Dermis blood vessel endothelial cell (primary cell): Measurements from ENCODE around the gene SIX4. TPM values are rescaled to one million over a fixed set of nuclear protein-coding genes. Genes with fewer than 3 reads are reported as not detected.
"Not testable (repeated sequence)": the region's sequence is repeated elsewhere in the genome, so short reads cannot be mapped to it uniquely, and the experiment has no call there.

Experiments used
- DNase-seq: peaks from one replicate; pipeline ENCODE4 v3.0.0; 2010
- total RNA-seq: library from RNA; depleted of rRNA; stranded (reverse); fragments of >200 nt; gene quantifications from 2 replicates; pipeline ENCODE4 v1.2.3, GENCODE V29; 2014

SIX4 gene
- total RNA-seq = 0.51 and 1.0 TPM in 2 replicates

GRCh38 chr14:60723907-60724618, at the start of gene SIX4:
Gene SIX4 (minus strand): TSS chr14:60724351. CDS start chr14:60724074, 277 bp downstream.
- DNase-seq = peak; percentile 84

GRCh38 chr14:60773558-60773957, 49.4 kb upstream of the SIX4 start:
- DNase-seq = no peak

DNA sequence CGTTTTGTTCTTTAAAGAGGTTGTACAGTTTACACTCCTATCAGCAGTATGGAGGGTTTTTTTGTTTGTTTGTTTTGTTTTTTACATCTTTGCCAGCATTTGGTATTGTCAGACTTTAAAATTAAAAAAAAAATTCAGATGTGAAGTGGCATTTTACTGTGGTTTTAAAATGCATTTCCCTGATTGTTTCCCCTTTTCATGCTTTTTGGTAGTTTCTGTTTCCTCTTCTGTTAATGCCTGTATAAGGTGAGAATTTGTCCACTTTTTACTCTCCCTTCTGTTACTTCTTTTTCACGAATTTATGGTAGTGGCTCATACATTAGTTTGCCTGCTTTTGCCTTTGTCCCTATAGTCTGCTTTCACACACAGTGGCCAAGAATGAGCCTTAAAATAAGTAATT, 47.0 kb upstream of the SIX4 start:
- no peak for DNase-seq

- DNase-seq = no peak
Measured at GRCh38 chr14:60768602-60769001, 44.5 kb upstream of the SIX4 start.

DNA sequence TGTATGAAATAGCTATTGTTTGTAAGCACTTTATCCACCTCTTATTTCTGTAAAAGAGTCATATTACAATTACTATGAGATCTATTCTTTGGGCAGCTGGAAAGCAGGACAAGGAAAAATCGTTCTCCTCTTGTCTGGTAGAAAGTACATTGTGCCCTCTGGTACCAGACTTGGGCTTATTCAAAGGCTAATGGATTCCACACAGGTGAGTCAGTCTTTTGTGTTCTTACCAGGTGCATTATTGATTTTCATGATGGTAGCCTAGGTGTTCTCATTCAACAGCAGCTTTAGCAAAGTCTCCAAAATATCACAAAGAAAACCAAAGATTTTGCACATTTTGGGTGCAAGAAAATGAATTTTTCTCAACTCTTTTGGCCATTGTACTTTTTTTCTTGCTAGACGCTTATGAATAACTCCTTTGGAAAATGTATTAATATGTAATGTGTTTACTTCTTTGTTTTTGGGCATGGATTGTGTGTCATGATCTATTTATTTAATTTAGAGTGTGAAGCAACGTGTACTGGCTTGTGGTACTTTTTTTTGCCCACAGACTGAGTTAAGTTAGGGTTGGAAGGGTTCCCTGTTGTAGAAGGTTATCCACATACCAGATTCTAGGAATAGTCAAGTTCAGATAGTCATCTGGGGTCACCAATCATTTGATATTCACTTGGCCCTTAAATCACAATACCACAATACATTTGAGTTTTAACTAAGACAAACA, 36.7 kb upstream of the SIX4 start:
- DNase-seq = no peak

DNA sequence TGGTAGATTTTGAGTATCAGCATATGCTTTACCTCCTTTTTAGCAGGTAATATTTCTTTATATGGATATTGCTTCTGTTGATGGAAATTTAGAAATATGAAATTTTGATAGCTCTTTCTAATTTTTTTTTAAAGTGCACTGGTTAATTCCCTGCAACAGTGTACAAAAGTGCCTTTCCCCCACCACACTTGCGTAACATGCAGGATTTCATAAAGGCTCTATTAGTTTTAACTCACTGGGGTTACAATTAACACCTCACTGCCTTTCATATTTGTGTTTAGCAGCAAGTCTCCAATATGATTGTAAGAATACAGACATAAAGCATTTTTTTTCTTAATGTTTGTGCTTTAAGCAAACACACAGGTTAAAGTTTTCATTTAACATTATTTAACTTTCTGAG, 36.1 kb upstream of the SIX4 start:
- DNase-seq = no peak

DNA sequence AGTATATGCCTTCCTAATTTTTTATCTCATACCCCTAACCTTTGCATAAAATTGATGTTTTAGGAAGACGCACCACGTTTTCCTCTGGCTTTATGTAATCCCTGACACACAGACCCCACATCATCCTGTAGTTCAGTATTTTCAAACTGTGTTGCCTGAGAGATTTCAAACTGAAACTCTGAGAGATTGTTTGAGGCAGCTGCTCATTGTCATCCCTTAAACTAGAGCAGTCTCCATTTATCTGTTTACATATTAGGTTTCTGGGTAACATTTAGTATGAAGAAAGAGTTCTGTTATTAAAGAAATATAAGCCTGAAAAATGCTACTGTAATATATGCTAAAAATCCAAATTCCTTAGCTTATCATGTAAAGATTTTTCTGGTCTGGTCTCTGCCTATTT, 34.7 kb upstream of the SIX4 start:
- DNase-seq = no peak

- peak; percentile 62 for DNase-seq
Measured at GRCh38 chr14:60757567-60758002, 33.4 kb upstream of the SIX4 start.

DNA sequence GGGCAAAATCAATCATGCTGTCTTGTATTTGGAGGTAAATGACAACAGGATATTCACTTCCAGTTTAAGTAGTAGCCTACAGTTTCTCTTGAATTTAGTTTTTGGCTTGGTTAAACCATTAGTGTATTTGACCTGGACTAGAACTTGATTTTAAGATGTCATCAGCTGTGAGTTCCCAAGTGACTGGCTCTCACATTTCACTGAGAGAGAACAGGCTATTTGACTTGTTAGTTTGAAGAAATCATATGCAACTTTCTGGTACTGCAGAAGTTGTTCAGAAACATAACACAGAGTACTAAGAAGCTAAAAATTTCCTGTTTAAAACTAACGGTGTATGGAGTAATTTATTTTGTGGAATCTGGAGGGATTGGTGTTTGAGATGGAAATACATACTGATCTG, 32.7 kb upstream of the SIX4 start:
- peak; percentile 7 for DNase-seq

DNA sequence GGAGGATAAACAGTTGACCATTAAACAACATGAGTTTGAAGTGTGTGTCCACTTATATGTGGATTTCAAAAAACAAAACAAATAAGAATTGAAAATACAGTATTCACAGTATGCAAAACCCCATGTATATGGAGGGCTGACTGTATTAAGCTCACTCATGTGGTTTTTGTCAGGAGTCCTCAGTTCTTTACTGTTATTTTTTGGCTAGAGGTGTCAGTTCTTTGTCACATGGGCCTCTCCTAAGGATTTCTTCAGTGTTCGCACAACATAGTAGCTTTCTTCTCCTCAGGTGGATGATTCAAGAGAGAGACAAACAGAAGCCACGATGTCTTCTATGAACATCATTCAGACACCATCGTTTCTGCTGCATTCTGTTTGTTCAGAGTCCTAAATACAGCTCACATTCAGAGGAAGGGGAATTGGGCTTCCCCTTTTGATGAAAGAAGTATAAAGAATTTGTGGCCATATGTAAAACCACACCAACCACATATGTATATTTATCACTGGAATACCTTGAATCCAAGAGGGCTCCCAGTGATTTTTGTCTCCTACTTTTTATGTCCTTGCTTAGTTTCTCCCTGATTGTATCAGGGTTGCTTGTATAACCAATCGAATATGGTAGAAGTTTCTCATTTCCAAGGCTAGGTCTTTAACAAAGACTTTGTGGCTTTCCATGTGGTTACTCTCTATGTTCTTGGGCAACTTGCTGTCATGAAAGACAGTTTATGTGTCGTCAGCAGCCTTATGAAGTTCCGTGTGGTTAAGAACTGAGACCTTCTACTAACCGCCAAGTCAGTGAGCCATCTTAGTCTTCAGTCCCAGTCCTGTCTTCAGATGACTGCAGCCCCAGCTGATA, 29.3 kb upstream of the SIX4 start:
- DNase-seq = no peak

DNA sequence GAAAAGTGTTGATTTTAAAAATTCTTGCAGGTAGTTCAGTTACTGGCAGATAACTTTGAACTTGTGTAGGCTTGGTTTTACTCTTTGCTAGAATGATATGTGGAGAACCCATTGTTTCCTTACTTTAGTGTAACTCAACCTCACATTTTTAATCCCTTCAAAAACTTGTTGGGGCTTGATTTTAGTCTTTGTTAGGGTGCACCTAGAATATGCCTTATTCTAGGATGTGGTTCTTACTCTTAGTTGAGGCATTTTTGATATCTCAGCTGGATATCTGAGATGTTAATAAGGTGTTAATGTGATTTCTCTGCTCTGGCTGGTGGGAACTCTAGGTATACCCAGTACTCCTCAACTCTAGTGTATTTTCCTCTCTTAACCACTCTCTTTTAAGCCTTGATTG, 20.4 kb upstream of the SIX4 start:
- no peak for DNase-seq

GRCh38 chr14:60738843-60739508, 14.8 kb upstream of the SIX4 start:
- DNase-seq = no peak

DNA sequence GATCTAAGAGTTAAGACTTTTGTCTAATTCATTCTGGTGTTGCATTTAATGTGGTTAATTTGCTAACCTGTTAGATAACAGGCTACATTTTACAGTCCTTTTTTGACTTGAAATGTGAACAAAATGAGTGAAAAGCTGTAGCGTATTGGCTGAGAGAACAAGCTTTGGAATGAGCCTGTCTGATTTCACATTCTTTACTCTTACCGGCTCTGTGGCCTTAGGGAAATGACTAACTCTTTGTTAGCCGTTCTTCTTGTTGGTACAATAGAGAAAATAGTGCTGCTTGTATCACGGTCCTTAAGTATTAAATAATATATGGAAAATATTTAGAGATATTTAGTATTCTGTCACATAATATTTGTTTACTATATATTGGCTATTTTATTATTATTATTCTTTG, 12.3 kb upstream of the SIX4 start:
- DNase-seq = peak; percentile 78

DNA sequence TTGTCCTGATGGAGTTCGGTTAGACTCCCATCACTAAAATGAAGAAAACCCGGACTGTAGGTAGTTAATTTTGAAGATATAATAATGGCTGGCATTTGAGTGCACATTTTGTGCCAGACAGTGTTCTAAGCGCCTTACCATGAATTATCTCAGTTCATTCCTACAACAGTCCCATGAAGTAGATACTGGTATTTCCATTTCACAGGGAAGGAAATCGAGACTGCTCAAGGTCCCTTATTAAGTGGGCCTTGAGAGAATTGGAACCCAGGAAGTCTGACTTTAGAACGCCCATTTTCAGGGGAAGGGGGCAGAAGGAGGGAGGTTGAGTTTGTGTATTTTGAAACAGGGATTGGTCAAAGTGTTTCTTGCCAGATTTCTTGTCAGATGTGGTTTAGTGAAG, 11.3 kb upstream of the SIX4 start:
- DNase-seq = no peak

DNA sequence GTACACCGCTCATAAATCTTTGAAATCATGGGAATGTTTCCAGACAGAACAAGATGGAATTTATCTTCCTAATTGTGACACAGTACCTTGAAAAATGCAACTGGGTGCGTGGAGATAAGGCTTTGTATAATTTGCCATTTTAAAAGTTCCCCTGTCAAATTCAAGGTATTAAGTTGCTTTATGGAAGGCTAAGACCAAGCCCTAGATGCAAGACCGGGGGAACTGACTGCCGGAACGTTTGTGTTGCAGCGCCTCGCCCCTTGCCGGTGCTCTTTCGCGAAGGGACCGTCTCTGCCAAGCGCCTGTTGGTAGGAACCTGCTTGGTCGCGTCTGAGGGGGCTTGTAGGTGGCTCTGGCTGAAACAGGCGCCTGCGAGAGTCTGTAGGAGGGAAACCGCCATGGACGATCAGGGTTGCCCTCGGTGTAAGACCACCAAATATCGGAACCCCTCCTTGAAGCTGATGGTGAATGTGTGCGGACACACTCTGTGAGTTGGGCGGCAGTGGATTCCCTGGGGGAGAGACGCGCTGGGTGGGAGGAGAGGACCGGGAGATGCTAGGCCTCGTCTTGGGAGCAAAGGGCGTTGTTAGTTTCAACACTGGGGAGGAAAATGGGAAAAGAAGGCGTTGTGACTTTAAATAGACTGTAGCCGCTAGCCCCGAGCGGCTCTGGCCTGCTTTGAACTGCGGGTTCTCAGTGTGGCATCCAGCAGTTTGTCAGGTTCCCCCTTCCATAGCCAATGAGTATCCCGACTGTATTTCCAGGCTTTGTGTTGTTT, 10.5 kb upstream of the SIX4 start, which contains the start of gene MNAT1:
Gene MNAT1, plus strand, starts transcription at position 297 of the 778 bp plus-strand sequence. Its CDS starts 102 bp downstream, at position 399.
- peak; percentile 93 for DNase-seq

DNA sequence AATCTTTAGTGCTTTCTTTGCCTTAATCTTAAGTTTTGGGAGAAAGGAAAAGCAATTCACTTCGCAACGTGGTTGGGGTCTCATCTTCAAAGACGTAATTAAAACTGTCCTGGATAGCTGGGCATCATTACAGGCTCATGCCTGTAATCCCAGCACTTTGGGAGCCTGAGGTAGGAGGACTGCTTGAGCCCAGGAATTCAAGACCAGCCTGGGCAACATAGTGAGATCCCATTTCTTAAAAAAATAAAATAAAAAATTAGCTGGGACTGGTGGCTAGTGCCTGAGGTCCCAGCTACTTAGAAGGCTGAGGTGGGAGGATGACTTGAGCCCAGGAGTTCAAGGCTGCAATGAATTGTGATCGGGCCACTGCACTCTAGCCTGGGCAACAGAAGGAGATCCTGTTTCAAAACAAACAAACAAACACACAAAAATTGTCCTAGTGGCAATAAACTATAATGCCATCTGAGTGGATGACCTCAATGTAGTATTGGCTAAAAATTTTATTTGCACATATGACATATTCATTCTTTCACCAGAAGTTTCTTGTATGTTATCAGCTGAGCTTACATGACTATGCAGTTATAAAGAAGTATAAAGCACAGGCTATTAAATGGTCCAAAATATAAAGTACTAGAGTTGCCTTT, 8.8 kb upstream of the SIX4 start:
- DNase-seq = no peak

DNA sequence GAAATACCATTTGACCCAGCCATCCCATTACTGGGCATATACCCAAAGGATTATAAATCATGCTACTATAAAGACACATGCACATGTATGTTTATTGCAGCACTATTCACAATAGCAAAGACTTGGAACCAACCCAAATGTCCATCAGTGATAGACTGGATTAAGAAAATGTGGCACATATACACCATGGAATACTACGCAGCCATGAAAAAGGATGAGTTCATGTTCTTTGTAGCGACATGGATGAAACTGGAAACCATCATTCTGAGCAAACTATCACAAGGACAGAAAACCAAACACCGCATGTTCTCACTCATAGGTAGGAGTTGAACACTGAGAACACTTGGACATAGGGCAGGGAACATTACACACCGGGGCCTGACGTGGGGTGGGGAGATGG, 7.1 kb upstream of the SIX4 start:
- not testable (repeated sequence) for DNase-seq

GRCh38 chr14:60723116-60723906, 840 bp downstream of the SIX4 start:
- DNase-seq = peak; percentile 68

DNA sequence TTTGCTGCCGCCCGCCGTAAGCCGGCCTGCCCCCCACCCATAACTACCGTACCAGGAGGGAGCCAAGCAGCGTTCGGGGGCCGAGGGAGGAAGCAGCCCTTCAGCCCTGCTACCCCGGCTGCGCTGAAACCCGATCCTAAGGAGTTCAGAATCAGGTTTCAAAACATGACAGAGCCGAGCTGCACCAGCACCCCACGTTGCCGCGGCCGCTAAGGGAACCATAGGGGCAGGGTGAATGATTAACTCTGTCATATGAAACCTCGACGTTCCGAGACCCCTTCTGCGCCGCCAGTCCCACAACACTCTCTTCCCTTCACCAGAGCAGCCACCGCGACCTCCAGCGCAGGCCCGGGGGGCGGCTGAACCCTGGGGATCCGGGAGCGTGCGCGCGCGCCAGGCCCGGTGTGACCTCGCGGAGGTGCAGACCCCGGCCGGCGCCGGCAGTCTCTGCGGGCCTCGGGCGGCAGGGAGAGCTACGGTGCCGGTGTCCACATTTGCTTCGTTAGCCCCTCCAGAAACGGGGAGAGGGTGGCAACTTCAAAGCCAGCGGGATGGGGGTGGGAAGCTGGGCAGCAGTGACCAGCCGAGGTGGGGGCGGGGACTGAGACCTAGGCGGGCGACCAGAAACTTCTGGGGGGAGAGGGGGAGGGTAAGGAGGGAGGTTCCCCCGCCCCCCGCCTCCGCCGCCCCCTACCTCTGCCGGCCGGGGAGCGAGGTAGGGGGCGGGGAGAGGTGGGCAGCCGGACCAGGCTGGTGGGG, 1.6 kb downstream of the SIX4 start:
- peak; percentile 47 for DNase-seq

DNA sequence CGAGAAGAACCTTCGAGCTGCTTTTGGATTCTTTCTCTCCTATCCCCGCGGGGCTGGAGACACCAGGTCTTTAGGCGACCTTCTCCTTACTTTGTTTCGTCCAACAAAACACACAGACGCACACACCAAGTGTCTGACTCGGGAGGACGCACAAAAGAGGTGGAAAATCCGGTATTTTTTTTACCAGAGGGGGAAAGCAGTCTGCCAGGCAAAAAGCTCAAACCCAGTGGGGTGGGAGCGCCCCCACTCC, 2.1 kb downstream of the SIX4 start:
- DNase-seq = peak; percentile 34
